Measurements from ENCODE around the gene OR52B6. TPM values are rescaled to one million over a fixed set of nuclear protein-coding genes. Genes with fewer than 3 reads are reported as not detected.
"Not testable (repeated sequence)": the region's sequence is repeated elsewhere in the genome, so short reads cannot be mapped to it uniquely, and the experiment has no call there.

OR52B6 gene
- total RNA-seq, 1 donor from 2014 or later: not detected

- intact Hi-C loops (cut with DNase I): loop anchor here (10.0 kb wide), 2 partner anchors 215 to 1395 kb away; partner anchors contain the start of gene OR52N2
- not testable (repeated sequence) for ATAC-seq
These were observed 9.2 kb downstream of the OR52B6 start for GRCh38 chr11:5589906-5590305.

GRCh38 chr11:5591613-5592012 is 10.9 kb downstream of the OR52B6 start:
- ATAC-seq: no peak
- intact Hi-C loops (cut with DNase I): loop anchor here (10.0 kb wide), 1 partner anchor 213 kb away; the partner anchor contains the start of gene OR52N2
- DNase-seq (ENCODE audit: low spot score): no peak

More at GRCh38 chr11:5589906-5590305, 9.2 kb downstream of the OR52B6 start:
- DNase-seq (ENCODE audit: low spot score): not testable (repeated sequence)

- DNase-seq (ENCODE audit: low spot score) (no peak), ATAC-seq (no peak)
- intact Hi-C loops (cut with DNase I): loop anchor here (10.0 kb wide), 1 partner anchor 212 kb away; the partner anchor contains the start of gene OR52N2
These were observed 11.9 kb downstream of the OR52B6 start for GRCh38 chr11:5592615-5593014.

- intact Hi-C loops (cut with DNase I): loop anchor here (10.0 kb wide), 1 partner anchor 212 kb away; the partner anchor contains the start of gene OR52N2
- no peak for ATAC-seq
These were observed 12.5 kb downstream of the OR52B6 start for GRCh38 chr11:5593146-5593545.

GRCh38 chr11:5596607-5597201 is 16.0 kb downstream of the OR52B6 start, which contains the start of gene TRIM6:
Gene TRIM6, plus strand, starts transcription at chr11:5596637. Its CDS starts 261 bp downstream, at chr11:5596898.
- DNase-seq (ENCODE audit: low spot score): peak; percentile 70
- intact Hi-C loops (cut with DNase I): loop anchor here (10.0 kb wide), 1 partner anchor 208 kb away; the partner anchor contains the start of gene OR52N2
- peak; percentile 84 for ATAC-seq

More at GRCh38 chr11:5593146-5593545, 12.5 kb downstream of the OR52B6 start:
- no peak for DNase-seq (ENCODE audit: low spot score)

- intact Hi-C loops (cut with DNase I): loop anchor here (10.0 kb wide), 1 partner anchor 207 kb away; the partner anchor contains the start of gene OR52N2
- ATAC-seq (no peak), DNase-seq (ENCODE audit: low spot score) (no peak)
These were observed 17.3 kb downstream of the OR52B6 start for GRCh38 chr11:5597953-5598352.

GRCh38 chr11:5600374-5600851 is 19.7 kb downstream of the OR52B6 start:
- DNase-seq (ENCODE audit: low spot score) (peak; percentile 81), ATAC-seq (peak; percentile 89)
- intact Hi-C loops (cut with DNase I): no loop called here

- DNase-seq (ENCODE audit: low spot score); intact Hi-C loops (cut with DNase I); ATAC-seq: not testable (repeated sequence)
These were observed 22.1 kb downstream of the OR52B6 start for GRCh38 chr11:5602791-5603190.

- intact Hi-C loops (cut with DNase I): no loop called here
- DNase-seq (ENCODE audit: low spot score) (no peak), ATAC-seq (no peak)
These were observed 22.6 kb downstream of the OR52B6 start for GRCh38 chr11:5603326-5603725.

- no peak for ATAC-seq
- intact Hi-C loops (cut with DNase I): no loop called here
- no peak for DNase-seq (ENCODE audit: low spot score)
These were observed 24.2 kb downstream of the OR52B6 start for GRCh38 chr11:5604896-5605295.

GRCh38 chr11:5605849-5606248 is 25.2 kb downstream of the OR52B6 start:
- intact Hi-C loops (cut with DNase I): no loop called here
- no peak for ATAC-seq
- no peak for DNase-seq (ENCODE audit: low spot score)

GRCh38 chr11:5608808-5609207 is 28.1 kb downstream of the OR52B6 start:
- intact Hi-C loops (cut with DNase I): no loop called here
- ATAC-seq (no peak), DNase-seq (ENCODE audit: low spot score) (no peak)

- DNase-seq (ENCODE audit: low spot score) (no peak), ATAC-seq (no peak)
- intact Hi-C loops (cut with DNase I): no loop called here
These were observed 29.8 kb downstream of the OR52B6 start for GRCh38 chr11:5610446-5610845.

GRCh38 chr11:5611627-5612026 is 30.9 kb downstream of the OR52B6 start:
- DNase-seq (ENCODE audit: low spot score): no peak
- intact Hi-C loops (cut with DNase I): no loop called here
- ATAC-seq: no peak

- intact Hi-C loops (cut with DNase I): no loop called here
- DNase-seq (ENCODE audit: low spot score) (no peak), ATAC-seq (no peak)
These were observed 38.1 kb downstream of the OR52B6 start for GRCh38 chr11:5618807-5619206.

- intact Hi-C loops (cut with DNase I): no loop called here
- DNase-seq (ENCODE audit: low spot score) (no peak), ATAC-seq (no peak)
These were observed 40.2 kb downstream of the OR52B6 start for GRCh38 chr11:5620651-5621521.

- intact Hi-C loops (cut with DNase I): no loop called here
- ATAC-seq (no peak), DNase-seq (ENCODE audit: low spot score) (no peak)
These were observed 40.9 kb downstream of the OR52B6 start for GRCh38 chr11:5621580-5621979.

GRCh38 chr11:5622802-5623201 is 42.1 kb downstream of the OR52B6 start:
- intact Hi-C loops (cut with DNase I): no loop called here
- ATAC-seq: no peak
- no peak for DNase-seq (ENCODE audit: low spot score)

GRCh38 chr11:5624489-5625279 is 44.0 kb downstream of the OR52B6 start, which contains the start of gene TRIM34:
Gene TRIM34, plus strand, starts transcription at chr11:5625001. Its CDS starts 7,331 bp downstream, at chr11:5632332.
- intact Hi-C loops (cut with DNase I): no loop called here
- ATAC-seq (peak; percentile 96), DNase-seq (ENCODE audit: low spot score) (peak; percentile 64)
